NCI-H2171 (cell line): ENCODE measurements around the gene COMT.
"Not testable (repeated sequence)": the region's sequence is repeated elsewhere in the genome, so short reads cannot be mapped to it uniquely, and the experiment has no call there.

Experiments
- DNase-seq: peaks from one replicate; lab custom pipeline; 2025; lab: John Stamatoyannopoulos, UW

COMT gene

DNA sequence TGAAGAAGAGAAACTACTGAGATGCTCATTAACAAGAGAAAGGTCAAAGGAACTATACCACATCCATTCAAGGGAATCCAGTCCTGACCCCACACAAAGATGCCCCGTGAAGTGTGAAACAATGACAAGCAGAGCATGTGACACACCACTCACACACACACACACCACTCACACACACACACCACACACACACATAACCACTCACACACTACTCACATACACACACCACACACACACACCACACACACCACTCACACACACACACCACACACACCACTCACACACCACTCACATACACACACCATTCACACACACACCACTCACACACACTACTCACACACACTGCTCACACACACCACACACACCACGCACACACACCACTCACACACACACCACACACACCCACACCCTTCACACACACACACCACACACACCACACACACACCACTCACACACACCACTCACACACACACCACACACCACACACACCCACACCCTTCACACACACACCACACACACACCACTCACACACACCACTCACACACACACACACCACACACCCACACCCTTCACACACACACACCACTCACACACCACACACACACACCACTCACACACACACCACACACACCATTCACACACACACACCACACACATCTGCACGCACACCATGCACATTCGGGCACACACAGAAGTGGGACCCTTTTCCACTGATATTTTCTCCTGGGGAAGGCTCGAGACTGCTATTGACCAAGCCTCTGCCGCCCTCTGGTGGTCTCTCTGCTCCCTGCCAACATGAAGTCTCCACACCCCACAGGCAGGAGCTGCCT lies 32.0 kb upstream of the COMT start:
- peak; percentile 65 for DNase-seq

DNA sequence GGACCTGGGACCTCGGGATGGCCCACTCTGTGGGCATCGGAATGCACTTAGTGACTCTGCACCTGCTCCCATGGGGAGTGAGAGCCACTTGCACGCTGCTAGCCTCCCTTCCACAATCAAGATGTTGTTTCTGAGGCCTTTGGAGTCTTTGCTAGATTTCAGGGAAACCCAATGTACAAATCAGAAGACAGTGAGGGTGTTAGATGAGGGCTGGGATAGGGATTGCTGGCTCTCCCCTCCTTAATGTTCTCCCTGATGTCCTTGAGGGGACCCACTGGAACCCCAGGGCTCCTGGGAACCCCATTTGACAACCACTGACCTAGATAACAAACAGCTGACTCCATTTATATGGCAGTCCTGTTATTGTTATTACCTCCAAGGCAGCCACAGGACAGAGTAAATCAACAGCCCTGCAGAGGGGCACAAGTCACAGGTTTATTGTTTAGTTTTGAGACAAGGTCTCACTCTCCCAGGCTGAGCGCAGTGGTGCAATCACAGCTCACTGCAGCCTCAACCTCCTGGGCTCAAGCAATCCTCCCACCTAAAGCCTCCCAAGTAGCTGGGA lies 31.3 kb upstream of the COMT start:
- DNase-seq: no peak

- DNase-seq: no peak
Observed at GRCh38 chr22:19911540-19912270, 29.9 kb upstream of the COMT start.

DNA sequence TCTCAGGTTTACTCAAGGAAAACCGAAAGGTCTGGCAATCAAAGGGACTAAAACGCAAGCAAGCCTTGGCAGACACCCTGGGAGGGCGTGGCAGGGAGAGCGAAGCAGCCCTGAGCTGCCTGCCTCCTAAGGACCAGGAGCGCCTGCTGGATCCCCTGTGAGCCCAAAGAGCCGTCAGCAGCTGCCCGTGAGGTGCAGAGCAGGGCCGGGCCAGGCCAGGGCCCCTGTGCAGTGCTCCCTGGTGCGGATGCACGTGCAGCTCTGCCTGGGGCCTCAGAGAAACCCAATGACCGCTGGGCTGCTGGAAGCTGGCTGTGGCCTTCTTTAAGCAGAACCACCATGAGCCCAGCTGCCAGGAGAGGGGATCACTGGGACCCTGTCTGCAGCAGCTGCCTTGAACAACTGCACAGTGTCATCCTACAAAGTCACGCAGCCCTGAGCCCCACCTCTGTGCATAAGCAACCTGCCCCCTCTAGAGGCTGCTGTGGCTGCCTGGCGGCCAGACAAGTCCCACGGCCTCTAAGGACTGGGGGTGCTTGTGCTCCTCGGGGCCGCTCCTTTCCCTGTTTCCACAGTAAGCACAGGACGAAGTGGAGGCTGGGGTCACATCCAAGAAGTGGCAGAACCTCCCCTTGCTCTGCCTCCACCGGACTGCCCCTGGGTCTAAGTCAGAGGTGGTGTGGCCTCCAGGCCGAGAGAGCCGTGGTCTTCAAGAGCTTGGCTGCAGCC lies 29.1 kb upstream of the COMT start:
- no peak for DNase-seq

DNA sequence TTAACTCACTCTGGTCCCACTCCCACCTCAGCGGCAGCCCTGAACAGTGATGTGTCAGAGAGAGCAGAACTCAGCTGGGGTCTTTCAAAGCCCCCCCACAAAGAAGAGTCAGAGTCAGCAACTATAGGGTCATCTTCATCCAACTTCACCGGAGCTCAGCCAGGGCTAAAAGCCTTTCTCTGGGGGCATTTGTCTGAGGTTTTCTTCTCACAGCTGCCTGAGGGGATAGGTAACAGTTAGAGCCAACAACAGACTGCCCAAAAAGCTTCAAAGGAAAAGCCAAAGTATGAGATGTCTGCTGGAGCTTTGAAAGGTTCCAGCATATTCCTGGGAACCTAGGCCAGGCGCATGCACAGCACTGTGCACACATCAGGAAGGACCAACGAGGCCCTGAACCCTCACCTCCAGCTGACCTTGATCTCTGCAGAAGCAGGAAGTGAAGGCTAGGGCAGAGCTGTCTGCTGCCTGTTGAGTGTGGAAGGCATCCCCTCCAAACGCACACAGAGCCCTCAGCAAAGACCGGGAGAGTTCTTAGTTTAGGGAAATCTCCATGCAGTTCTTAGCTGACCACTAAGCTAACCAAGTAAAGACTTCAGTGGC lies 28.1 kb upstream of the COMT start:
- DNase-seq: no peak

- no peak for DNase-seq
Observed at GRCh38 chr22:19914201-19914943, 27.2 kb upstream of the COMT start.

- no peak for DNase-seq
Observed at GRCh38 chr22:19915287-19915954, 26.2 kb upstream of the COMT start.

- DNase-seq: no peak
Observed at GRCh38 chr22:19916006-19916405, 25.6 kb upstream of the COMT start.

GRCh38 chr22:19916941-19917340 lies 24.6 kb upstream of the COMT start:
- no peak for DNase-seq

DNA sequence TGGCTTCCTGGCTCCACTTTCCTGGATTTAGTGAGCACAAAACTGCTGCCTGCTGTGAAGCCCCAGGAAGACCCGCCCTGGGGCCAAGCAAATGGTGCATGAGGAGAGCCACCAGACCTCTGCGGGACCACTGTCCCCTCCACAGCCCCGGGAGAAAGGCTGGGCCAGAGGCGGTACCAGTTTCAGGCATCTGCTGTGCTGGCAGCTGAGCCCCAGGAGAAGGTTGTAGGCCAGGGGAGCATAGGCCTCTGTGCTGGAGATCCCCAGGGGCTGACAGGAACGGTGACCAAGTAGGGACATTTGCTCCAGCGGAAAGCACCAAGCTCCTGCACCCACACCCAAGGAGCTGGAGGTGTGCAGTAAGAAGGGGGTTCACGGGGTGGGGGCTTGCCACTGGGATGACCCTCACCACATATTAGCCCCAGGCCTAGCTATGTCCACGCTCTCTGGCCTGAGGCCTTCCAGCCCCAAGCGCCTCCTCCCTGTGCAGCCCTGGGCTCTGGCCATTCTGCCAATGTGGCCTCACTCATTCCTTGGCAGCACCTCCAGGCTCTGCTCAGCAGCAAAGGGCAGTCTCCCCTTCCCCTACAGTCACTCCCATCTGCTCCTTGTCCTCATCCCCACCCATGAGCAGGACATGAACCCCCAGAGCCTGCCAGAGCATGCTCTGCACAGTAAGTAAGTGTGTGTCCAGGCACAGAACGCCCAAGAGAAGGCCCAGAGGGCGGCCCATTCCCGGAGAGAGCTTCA lies 24.0 kb upstream of the COMT start:
- DNase-seq: no peak

DNA sequence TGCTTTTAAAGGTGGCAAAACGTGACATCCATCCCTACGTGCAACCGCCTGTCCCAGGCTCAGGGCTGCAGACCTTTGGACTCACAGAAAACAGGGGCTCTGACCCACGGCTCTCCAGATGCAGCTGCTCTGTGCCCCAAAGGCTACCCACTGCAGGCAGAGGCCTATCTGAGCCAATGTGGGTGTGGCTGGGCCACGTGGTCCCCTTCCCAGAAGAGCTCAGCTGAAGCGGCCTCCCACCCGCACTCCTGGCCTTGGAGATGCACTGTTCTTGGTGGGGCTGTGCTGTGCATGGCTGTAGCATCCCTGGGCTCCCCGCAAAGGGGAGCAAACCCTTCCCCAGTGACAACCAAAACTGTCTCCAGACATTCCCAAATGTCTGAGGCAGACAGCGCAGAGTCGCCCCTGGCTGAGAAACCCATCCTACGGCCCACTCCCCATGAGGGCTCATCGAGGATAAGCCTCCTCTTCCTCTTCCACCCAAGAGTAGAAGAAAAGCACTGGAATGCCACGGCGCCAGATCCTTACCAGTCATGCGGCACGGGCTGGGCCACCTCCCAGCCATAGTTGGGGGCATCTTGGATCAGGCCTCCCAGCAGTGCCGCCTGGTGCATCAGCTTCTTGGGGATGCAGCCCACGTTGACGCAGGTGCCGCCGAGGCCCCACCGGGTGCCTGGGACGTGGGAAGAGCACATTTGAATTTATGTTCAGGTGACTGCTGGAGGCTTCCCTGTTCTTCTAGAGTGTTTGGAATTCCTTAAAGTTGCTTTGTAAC lies 23.1 kb upstream of the COMT start:
- DNase-seq: no peak

- DNase-seq: no peak
Observed at GRCh38 chr22:19919701-19920363, 21.7 kb upstream of the COMT start.

DNA sequence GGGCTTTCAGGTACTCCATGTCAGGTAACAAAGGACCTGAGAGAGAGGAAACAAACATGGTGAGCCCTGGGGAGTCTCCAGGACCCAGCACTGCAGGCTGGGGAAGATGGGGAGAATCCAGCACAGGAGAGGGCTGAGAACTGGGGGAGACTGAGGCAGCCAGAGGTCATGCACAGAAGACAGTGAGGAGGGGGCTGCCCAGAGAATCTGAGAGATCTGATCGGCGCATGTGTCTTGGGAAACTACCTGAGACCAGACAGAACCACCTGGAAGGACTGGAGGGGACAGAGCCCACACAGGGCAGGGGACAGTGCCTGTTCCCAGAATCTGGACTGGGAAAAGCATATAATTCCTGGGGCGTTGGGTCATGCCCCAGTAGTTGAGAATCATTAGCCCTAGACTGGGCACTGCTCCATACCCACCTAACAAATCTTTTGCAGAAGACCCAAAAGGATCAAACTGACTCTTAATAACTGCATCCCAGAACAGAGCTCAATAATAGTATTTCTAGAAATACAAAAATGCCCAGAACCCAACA lies 20.0 kb upstream of the COMT start:
- DNase-seq: no peak

GRCh38 chr22:19923914-19924513 lies 17.6 kb upstream of the COMT start:
- no peak for DNase-seq

DNA sequence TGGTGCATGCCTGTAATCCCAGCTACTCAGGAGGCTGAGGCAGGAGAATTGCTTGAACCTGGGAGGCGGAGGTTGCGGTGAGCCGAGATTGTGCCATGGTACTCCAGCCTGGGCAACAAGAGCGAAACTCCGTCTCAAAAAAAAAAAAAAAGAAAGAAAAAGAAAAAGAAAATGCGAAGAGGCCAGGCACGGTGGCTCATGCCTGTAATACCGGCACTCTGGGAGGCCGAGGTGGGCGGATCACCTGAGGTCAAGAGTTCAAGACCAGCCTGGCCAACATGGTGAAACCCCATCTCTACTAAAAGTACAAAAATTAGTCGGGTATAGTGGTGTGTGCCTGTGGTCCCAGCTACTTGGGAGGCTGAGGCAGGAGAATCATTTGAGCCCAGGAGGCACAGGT lies 15.5 kb upstream of the COMT start:
- DNase-seq: not testable (repeated sequence)

GRCh38 chr22:19927696-19928095 lies 13.9 kb upstream of the COMT start:
- DNase-seq: no peak

DNA sequence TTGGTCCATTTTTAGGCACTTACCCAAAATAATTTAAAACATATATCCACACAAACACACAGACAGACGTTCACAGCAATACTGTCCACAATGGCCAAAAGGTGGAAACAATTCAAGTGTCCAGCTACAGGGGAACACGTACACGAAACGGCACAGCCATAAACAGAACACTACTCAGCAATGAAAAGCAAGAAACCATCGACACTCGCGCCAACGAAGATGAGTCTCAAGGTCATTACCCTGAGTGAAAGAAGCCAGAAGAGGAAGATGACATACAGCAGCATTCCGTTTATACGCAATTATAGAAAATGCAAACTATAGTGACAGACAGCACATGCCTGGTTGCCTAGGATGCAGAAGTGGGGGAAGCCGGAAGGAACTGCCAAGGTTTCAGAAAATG lies 13.4 kb upstream of the COMT start:
- DNase-seq: no peak
